Smooth muscle cell (in vitro differentiated cells): ENCODE data around the gene TCAP. TPM values are rescaled to one million over a fixed set of nuclear protein-coding genes. Genes with fewer than 3 reads are reported as not detected.

Source experiments
- DNase-seq: peaks from one replicate; lab custom pipeline; 2025; ENCODE audit not compliant: unreplicated experiment; lab: John Stamatoyannopoulos, UW
- H2AFZ ChIP-seq: fragments of 200-600 bp; sonication (generic); 2 replicates; pipeline ENCODE4 v1.6.0; 2016; ENCODE audit warnings: antibody characterized with exemption, low read depth, mild to moderate bottlenecking
- H3F3A ChIP-seq: fragments of 200-600 bp; sonication (generic); 2 replicates; pipeline ENCODE4 v1.6.0; 2017; ENCODE audit warnings: antibody characterized with exemption, low read depth
- H3K27ac ChIP-seq: fragments of 200-600 bp; sonication (generic); 2 replicates; pipeline ENCODE4 v1.5.1; 2016; ENCODE audit warnings: low read depth, mild to moderate bottlenecking
- H3K27me3 ChIP-seq: fragments of 200-600 bp; sonication (generic); 2 replicates; pipeline ENCODE4 v1.6.1; 2016; ENCODE audit warnings: low read depth, mild to moderate bottlenecking
- H3K36me3 ChIP-seq: fragments of 200-600 bp; sonication (generic); 2 replicates; pipeline ENCODE4 v1.5.1; 2016; ENCODE audit warnings: low read depth
- H3K4me1 ChIP-seq: fragments of 200-600 bp; sonication (generic); 2 replicates; pipeline ENCODE4 v1.5.1; 2016; ENCODE audit warnings: low read depth
- H3K4me2 ChIP-seq: fragments of 200-600 bp; sonication (generic); 2 replicates; pipeline ENCODE4 v1.6.0; 2016; ENCODE audit warnings: mild to moderate bottlenecking
- H3K4me3 ChIP-seq: fragments of 200-600 bp; sonication (generic); 2 replicates; pipeline ENCODE4 v1.5.1; 2016; ENCODE audit warnings: mild to moderate bottlenecking
- H3K79me2 ChIP-seq: fragments of 200-600 bp; sonication (generic); 2 replicates; pipeline ENCODE4 v1.6.0; 2016; ENCODE audit warnings: low read depth, mild to moderate bottlenecking
- H3K9ac ChIP-seq: fragments of 200-600 bp; sonication (generic); 2 replicates; pipeline ENCODE4 v1.6.0; 2016; ENCODE audit warnings: low read depth
- H3K9me3 ChIP-seq: fragments of 200-600 bp; sonication (generic); replicated peaks from 2 replicates; pipeline ENCODE4 v1.5.1; 2016; ENCODE audit warnings: low read depth
- H4K20me1 ChIP-seq: fragments of 200-600 bp; sonication (generic); 2 replicates; pipeline ENCODE4 v1.6.0; 2016; ENCODE audit warnings: low read depth
- CTCF ChIP-seq: fragments of 200-600 bp; sonication (generic); IDR thresholded peaks from 2 replicates; pipeline ENCODE4 v1.5.1; 2017; ENCODE audit warnings: borderline replicate concordance, mild to moderate bottlenecking, antibody characterized with exemption; ENCODE audit not compliant: insufficient read depth, poor library complexity, severe bottlenecking
- WGBS: methylation state at CpG from one replicate; pipeline ENCODE4 v1.1.7; 2016; ENCODE audit warnings: low lambda C conversion rate; 5-methylcytosine and 5-hydroxymethylcytosine counted together
- polyA plus RNA-seq: library from polyadenylated mRNA; unstranded; fragments of >200 nt; fragmentation: Nextera tagmentation; extraction: Ambion mirVana; gene quantifications from 2 replicates; pipeline ENCODE4 v1.2.1, GENCODE V29; 2016
- total RNA-seq: library from RNA; depleted of rRNA; stranded (reverse); fragments of >200 nt; gene quantifications from 2 replicates; pipeline ENCODE4 v1.2.3, GENCODE V29; 2014

The TCAP gene
- total and polyA plus RNA-seq, 2 experiments from 2014 or later: 0.41 TPM; not detected in 1

DNA sequence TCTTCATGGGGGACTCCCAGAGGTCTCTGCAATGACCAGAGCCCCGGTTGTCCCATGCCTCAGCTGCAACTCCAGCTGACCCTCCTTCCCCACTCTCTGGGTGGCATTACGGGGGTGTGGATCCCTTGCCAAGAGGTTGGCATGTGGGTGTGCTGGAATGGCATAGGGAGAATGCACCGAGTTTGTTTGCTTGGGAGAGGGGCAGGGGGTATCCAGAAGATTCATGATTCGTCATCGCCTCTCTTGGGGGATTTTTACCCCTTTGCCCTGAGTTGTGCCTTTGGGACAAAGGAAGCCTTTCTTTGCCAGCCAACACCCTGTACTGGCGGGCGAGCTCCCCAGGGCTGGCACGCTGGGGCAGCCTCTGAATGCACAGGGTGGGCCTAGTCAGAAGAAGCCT, 41.2 kb downstream of the TCAP start:
- Histone ChIP-seq H3K9ac (no peak overlapping the region), H3K4me1 (peaks cover 21% of the 10 kb centered on the region), H3K79me2 (peaks cover 22% of the 10 kb centered on the region), H3K9me3 (no peaks in the 10 kb centered on the region), H3F3A (no peaks in the 10 kb centered on the region), H2AFZ (no peak overlapping the region), H3K36me3 (no peaks in the 10 kb centered on the region), H4K20me1 (peaks cover 57% of the 10 kb centered on the region), H3K4me2 (no peak overlapping the region), H3K4me3 (no peak overlapping the region), H3K27me3 (no peaks in the 10 kb centered on the region), H3K27ac (no peak overlapping the region)
- no peak for TF ChIP-seq CTCF
- WGBS: 94% methylated on average over 8 of the region's 8 CpGs
- no peak for DNase-seq

- peaks cover 19% of the 10 kb centered on the region for H3K4me1 ChIP-seq
- no peak for TF ChIP-seq CTCF
- no peak for DNase-seq
- no peaks in the 10 kb centered on the region for H3K36me3 ChIP-seq
- no peak overlapping the region for H3K9ac ChIP-seq
- H3K79me2 ChIP-seq: peaks cover 18% of the 10 kb centered on the region
- H3K4me2 ChIP-seq: no peak overlapping the region
- H4K20me1 ChIP-seq: peaks cover 52% of the 10 kb centered on the region
- no peaks in the 10 kb centered on the region for H3K27me3 ChIP-seq
- no peak overlapping the region for H3K27ac ChIP-seq
- H2AFZ ChIP-seq: no peak overlapping the region
- H3F3A ChIP-seq: no peaks in the 10 kb centered on the region
- 95% methylated on average over 7 of the region's 7 CpGs for WGBS
- H3K4me3 ChIP-seq: no peak overlapping the region
- no peaks in the 10 kb centered on the region for H3K9me3 ChIP-seq
Observed at GRCh38 chr17:39706921-39707337, 41.8 kb downstream of the TCAP start.

- Histone ChIP-seq H4K20me1 (peaks cover 32% of the 10 kb centered on the region), H3K9me3 (no peaks in the 10 kb centered on the region), H3F3A (no peaks in the 10 kb centered on the region), H3K27ac (no peak overlapping the region), H3K4me1 (peaks cover 9% of the 10 kb centered on the region), H3K27me3 (no peaks in the 10 kb centered on the region), H2AFZ (no peak overlapping the region), H3K4me3 (no peak overlapping the region), H3K9ac (no peak overlapping the region), H3K79me2 (peaks cover 2% of the 10 kb centered on the region), H3K36me3 (no peaks in the 10 kb centered on the region), H3K4me2 (no peak overlapping the region)
- TF ChIP-seq CTCF: no peak
- WGBS: 96% methylated on average over 14 of the region's 14 CpGs
- DNase-seq: no peak
Observed at GRCh38 chr17:39709319-39709997, 44.3 kb downstream of the TCAP start.
